Brain microvascular endothelial cell (primary cell): Measurements from ENCODE around the gene DNASE1L2.

Experiments used
- DNase-seq: peaks from one replicate; pipeline ENCODE4 v3.0.0-alpha.2; 2020
- H3K27ac ChIP-seq: fragments of 250-450 bp; sonication (Bioruptor Pico); 2 replicates; pipeline ENCODE4 v1.5.1; 2020; ENCODE audit warnings: mild to moderate bottlenecking, moderate library complexity
- H3K27me3 ChIP-seq: fragments of 250-450 bp; sonication (Bioruptor Pico); replicated peaks from 2 replicates; pipeline ENCODE4 v1.5.1; 2020; ENCODE audit warnings: mild to moderate bottlenecking
- H3K36me3 ChIP-seq: fragments of 250-450 bp; sonication (Bioruptor Pico); replicated peaks from 2 replicates; pipeline ENCODE4 v1.5.1; 2020; ENCODE audit warnings: mild to moderate bottlenecking
- H3K4me3 ChIP-seq: 2 replicates; pipeline ENCODE4 v1.5.1; 2011; ENCODE audit warnings: low read depth, mild to moderate bottlenecking, control low read depth, low read length, moderate library complexity
- CTCF ChIP-seq: IDR thresholded peaks from 2 replicates; pipeline ENCODE4 v1.5.1; 2011; ENCODE audit warnings: low read depth, mild to moderate bottlenecking, moderate library complexity, low read length, control low read depth, inconsistent platforms; ENCODE audit errors: missing control alignments
- in situ Hi-C: cut with HindIII; loops from 2 replicates; pipeline ENCODE4 v1.10.0; 2017; ENCODE audit warnings: low sequenced_read_pairs, low pct_ligation_motif_present

The DNASE1L2 gene

GRCh38 chr16:2223942-2224486 lies 12.2 kb upstream of the DNASE1L2 start:
- in situ Hi-C loops = no loop called here
- Histone ChIP-seq H3K27ac (peak overlapping the region; percentile 69), H3K36me3 (peaks cover 5% of the 10 kb centered on the region), H3K27me3 (no peaks in the 10 kb centered on the region), H3K4me3 (peak overlapping the region; percentile 91)
- peak; percentile 50 for TF ChIP-seq CTCF
- peak; percentile 24 for DNase-seq

- no peaks in the 10 kb centered on the region for H3K27me3 ChIP-seq
- no peak overlapping the region for H3K27ac ChIP-seq
- no peak for TF ChIP-seq CTCF
- in situ Hi-C loops = no loop called here
- H3K36me3 ChIP-seq = peaks cover 11% of the 10 kb centered on the region
- DNase-seq = no peak
- H3K4me3 ChIP-seq = no peak overlapping the region
Observed at GRCh38 chr16:2226245-2226793, 9.9 kb upstream of the DNASE1L2 start.

GRCh38 chr16:2226918-2227317 lies 9.3 kb upstream of the DNASE1L2 start:
- Histone ChIP-seq H3K27ac (no peak overlapping the region), H3K27me3 (no peaks in the 10 kb centered on the region), H3K4me3 (no peak overlapping the region), H3K36me3 (peaks cover 16% of the 10 kb centered on the region)
- no peak for TF ChIP-seq CTCF
- in situ Hi-C loops = no loop called here
- DNase-seq = no peak

- in situ Hi-C loops = no loop called here
- H3K4me3 ChIP-seq = no peak overlapping the region
- TF ChIP-seq CTCF = no peak
- DNase-seq = no peak
- no peak overlapping the region for H3K27ac ChIP-seq
- H3K27me3 ChIP-seq = no peaks in the 10 kb centered on the region
- peaks cover 28% of the 10 kb centered on the region for H3K36me3 ChIP-seq
Observed at GRCh38 chr16:2228161-2228824, 8.0 kb upstream of the DNASE1L2 start.

GRCh38 chr16:2229091-2229490 lies 7.2 kb upstream of the DNASE1L2 start:
- Histone ChIP-seq H3K4me3 (no peak overlapping the region), H3K36me3 (peaks cover 36% of the 10 kb centered on the region), H3K27ac (no peak overlapping the region), H3K27me3 (no peaks in the 10 kb centered on the region)
- in situ Hi-C loops = no loop called here
- no peak for DNase-seq
- TF ChIP-seq CTCF = no peak
